HG02798 (cell line): ENCODE measurements around the gene CCDC80.
A peak's percentile ranks its signal among the peaks of the same experiment; 100 is the strongest.
"Not testable (repeated sequence)": the region's sequence is repeated elsewhere in the genome, so short reads cannot be mapped to it uniquely, and the experiment has no call there.

Source experiments
- ATAC-seq: cut with Tn5 transposase; IDR thresholded peaks from one replicate; pipeline ENCODE4 v1.9.1; 2021; ENCODE audit warnings: mild to moderate bottlenecking; ENCODE audit not compliant: unreplicated experiment, poor library complexity

CCDC80 gene

GRCh38 chr3:112598731-112599130, 42.2 kb downstream of the CCDC80 start:
- ATAC-seq, result no peak

DNA sequence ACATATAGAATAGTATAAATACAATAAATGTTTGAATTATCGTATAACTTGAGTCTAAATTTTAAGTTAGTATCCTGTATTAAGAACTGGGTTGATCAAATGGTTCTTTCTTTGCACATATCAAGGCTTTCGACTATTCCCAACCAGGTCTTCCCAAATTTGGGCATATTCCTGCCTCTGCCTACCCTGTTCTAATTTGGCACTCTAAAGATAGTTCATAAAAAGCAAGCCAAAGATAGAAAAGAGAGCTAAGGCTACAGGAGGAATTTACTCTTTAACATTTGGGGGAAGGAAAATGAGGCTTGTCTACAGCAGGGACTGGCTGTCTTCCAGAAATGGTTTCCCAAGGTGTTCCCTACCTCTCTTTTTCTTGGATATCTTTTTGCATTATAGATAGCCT, 43.0 kb downstream of the CCDC80 start:
- ATAC-seq, result no peak

- ATAC-seq, result no peak
These were observed 46.1 kb downstream of the CCDC80 start for GRCh38 chr3:112594856-112595255.

DNA sequence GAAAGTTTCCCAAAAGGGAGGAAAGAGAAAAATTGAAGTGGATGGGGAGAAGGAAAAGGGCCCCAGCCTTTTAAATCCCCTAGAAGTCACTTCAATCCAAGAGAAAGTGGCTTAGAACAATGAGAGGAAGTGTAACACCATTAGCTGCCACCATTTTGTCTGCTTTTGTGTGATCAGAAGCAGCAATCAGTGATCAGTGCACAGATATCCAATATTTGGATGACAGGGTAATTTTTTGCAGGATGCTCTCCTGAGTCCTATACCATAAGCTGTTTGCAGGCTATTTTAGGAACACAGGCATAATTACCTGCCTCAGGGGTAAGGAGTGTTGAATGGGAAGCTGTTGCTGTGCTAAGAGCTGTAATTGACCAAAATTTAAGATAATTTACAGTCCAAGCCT, 47.7 kb downstream of the CCDC80 start:
- ATAC-seq, result no peak

- ATAC-seq, result no peak
These were observed 53.6 kb downstream of the CCDC80 start for GRCh38 chr3:112587336-112587735.

GRCh38 chr3:112585782-112586181, 55.2 kb downstream of the CCDC80 start:
- no peak for ATAC-seq

- ATAC-seq, result no peak
These were observed 57.8 kb downstream of the CCDC80 start for GRCh38 chr3:112583105-112583504.

DNA sequence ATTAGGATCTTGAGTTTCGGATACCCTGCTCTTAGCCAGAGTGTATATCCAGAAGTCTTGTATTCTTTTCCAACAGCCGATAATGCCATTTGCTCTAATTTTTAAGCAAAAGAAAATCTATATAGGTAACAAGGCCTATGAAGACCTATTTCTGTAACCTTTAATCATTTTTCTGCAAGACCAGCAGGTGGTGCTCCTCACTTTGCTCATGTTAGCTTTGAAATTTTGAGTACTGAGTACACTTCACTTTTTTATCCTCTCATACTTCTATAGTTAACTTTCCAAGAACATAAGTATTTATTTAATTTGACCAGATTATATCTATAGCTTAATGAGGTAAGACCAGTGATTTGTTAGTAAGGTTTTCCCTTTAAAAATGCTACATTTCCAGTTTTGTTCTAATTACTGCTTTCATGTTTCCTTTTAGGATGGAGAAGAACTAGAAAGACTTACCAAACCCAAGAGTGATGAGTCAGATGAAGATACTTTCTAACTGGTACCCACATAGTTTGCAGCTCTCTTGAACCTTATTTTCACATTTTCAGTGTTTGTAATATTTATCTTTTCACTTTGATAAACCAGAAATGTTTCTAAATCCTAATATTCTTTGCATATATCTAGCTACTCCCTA, 58.6 kb downstream of the CCDC80 start:
- no peak for ATAC-seq

DNA sequence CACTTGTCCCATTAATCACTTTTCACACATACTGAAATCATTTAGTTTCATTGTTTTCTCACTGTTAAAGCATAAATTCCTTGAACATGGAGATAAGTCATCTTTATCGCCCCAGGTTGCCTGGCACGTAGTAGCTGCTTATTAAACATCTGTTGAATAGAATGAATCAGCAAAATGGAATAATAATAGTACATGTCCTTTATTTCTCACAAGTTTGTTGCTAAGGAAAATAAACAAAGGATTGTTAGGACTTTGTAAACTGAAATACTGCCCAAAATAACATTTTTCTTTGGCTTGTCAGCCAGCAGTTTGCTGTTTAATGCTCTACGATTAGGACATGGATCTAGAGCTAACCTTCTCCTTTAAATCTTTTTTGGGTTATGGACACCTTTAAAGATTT, 61.2 kb downstream of the CCDC80 start:
- ATAC-seq, result no peak

- no peak for ATAC-seq
These were observed 61.7 kb downstream of the CCDC80 start for GRCh38 chr3:112579232-112579631.

DNA sequence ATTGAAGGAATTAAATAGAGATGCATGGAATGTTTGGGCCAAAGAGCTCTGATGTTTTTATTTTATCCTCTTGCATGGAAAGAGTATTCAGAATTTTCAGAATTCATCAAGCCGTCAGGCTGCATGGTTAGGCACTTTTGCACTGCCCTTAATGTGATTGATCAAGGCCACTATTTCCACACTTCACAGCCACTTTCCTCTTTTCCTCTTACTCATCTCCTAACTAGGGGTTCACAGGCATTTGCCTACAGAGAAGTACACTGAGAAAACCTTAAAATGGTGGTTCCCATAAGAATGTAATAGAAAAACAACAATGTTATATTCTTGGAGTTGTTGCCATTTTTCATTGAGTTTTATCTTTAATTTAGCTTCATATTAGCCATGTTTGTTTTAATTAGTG, 68.2 kb downstream of the CCDC80 start:
- ATAC-seq, result no peak

DNA sequence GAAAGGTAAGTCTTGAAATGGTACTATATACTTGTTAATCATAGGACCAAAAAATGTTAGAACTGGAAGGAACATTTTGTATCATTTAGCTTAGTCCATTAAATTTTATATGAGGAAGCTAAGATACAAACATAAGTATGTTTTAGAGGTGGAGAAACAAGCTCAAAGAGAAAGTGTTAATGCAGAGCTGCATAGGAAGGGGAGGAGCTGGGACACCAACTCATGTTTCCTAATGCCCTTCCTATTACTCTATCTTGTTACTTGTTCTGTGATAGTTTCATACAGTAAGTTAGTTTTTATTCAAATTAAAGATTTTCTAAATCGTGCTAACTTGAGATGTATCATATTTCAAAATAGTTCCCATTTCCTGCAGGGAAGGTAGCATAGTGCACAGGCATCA, 71.7 kb downstream of the CCDC80 start:
- no peak for ATAC-seq

DNA sequence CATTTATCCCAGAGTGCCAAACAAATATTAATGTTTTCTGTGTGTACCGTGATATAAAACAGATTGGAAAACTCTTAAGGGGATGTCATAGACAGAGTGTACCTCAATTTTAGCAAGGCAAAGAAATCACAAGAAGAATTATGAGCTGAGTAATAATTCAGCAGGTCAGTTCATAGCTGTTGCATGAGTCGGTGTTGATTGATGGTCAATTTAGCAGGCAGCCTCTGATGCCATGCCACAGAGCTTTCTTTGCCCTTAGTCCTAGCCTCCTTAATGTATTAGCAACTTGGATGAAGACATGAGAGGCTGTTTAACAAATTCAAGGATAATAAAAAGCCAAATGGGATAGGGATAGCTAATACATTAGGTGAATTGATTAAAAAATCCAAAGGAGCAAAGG, 72.3 kb downstream of the CCDC80 start:
- ATAC-seq, result no peak

GRCh38 chr3:112564940-112565305, 76.0 kb downstream of the CCDC80 start:
- ATAC-seq, result no peak

GRCh38 chr3:112564247-112564939, 76.5 kb downstream of the CCDC80 start:
- not testable (repeated sequence) for ATAC-seq

DNA sequence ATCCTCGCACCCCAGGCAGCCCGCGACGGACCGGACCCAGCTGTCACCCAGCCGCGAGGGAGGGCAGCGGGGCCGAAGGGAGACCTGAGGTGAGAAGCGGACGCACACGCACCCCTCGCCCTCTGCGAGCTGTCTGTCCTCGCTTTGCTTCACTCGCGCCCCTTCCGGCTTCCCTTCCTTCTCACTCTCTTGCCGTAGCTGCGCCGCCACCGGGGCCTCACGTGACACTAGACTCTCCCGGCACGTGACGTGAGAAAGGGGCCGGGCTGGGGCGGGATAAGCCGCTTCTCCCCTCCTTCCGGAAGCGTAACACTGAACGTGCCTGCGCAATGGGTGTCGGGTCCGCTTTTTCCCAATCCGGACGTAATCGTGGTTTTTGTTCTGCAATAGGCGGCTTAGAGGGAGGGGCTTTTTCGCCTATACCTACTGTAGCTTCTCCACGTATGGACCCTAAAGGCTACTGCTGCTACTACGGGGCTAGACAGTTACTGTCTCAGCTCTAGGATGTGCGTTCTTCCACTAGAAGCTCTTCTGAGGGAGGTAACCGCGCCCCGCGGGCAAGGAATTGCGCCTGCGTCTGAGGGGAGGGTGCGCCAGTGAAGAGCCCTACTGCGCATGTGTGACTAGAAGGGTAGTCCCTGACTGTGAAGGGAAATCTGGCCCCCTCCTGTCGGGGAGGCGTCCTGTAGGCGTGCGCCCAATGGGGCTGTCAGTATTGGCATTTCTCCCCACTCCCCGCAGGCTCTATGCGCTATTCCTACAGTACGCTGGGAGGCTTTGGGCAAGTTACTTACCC, 79.0 kb downstream of the CCDC80 start, which contains the start of the genes ATG3 and SLC35A5:
Gene ATG3, minus strand, starts transcription at position 229 of the 796 bp plus-strand sequence. CDS start 434 bp downstream, outside the sequence.
Gene SLC35A5, plus strand, starts transcription at position 312 of the 796 bp plus-strand sequence. CDS start 1,359 bp downstream, outside the sequence.
- ATAC-seq, result peak; percentile 85

- peak; percentile 59 for ATAC-seq
These were observed 79.5 kb downstream of the CCDC80 start for GRCh38 chr3:112561484-112561733.

DNA sequence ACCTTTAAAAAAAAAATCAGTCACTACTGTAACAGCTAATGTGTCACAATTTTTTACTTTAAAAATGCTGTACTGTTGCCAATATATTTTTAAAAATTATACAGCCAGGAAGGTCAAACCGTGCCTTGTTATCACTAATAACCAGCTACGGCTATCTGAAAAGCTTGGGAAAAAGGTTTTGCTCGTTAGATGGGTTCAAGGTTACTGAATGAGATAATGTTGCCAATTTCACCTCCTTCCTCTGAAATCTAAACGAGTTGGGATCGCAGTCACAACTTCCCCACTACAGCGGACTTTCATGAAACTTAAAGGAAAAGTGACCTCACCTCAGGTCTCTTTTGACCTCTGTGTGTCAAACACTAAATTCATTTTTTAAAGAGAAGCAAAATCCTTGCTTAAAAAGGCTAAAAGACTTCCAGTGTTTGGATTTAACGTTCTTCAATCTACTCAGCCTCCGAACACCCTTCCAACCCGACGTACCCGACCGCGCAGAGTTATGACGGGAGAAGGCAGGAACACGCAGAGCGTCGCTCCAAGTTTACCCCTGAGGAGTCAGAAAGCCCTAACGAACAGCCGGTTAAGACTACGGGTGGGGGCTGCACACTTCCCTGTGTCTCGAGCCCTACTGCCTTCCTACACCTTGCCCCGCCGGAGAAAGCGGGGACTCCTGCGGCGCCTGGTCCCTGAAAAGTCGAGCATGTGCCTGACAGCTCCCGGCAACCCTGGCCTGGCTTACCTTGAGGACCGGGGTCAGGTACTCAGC, 80.0 kb downstream of the CCDC80 start:
- peak; percentile 22 for ATAC-seq

- ATAC-seq, result no peak
These were observed 80.6 kb downstream of the CCDC80 start for GRCh38 chr3:112560307-112560706.

DNA sequence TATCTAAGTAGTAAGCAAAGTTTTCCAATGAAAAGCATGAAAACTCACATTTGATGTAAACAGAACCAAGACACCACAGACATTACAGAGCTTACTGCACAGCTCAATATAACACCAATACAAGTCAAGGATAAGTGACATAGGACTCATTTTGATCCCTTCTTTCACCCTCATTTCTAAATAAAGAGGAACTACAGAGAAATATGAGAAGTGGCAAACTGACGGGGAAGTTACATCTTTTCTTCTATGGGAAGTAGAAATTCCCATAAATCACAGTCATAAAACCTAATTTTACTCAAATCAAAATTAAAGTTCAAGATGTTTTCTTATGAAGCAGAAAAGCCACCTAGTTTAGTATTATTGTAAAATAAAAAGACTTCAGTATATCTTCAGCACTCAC, 83.0 kb downstream of the CCDC80 start:
- no peak for ATAC-seq
